A204.1 (cell line): Measurements from ENCODE around the gene SH3GL3.

Experiments used
- FAIRE-seq: peaks from 2 replicates; lab custom pipeline; 2012; peaks lifted over from hg19 to GRCh38; lab: Jason Lieb, UNC

Gene SH3GL3

GRCh38 chr15:83616840-83617239 lies 169.7 kb downstream of the SH3GL3 start:
- no peak for FAIRE-seq

GRCh38 chr15:83626171-83626802 lies 179.1 kb downstream of the SH3GL3 start:
- no peak for FAIRE-seq

- FAIRE-seq, result no peak
Observed at GRCh38 chr15:83631534-83631933, 184.4 kb downstream of the SH3GL3 start.

GRCh38 chr15:83643201-83643600 lies 196.1 kb downstream of the SH3GL3 start:
- no peak for FAIRE-seq

- FAIRE-seq, result no peak
Observed at GRCh38 chr15:83644439-83644838, 197.3 kb downstream of the SH3GL3 start.

GRCh38 chr15:83650831-83651230 lies 203.7 kb downstream of the SH3GL3 start:
- FAIRE-seq, result no peak

GRCh38 chr15:83651541-83651940 lies 204.4 kb downstream of the SH3GL3 start:
- FAIRE-seq, result no peak

GRCh38 chr15:83652626-83653204 lies 205.6 kb downstream of the SH3GL3 start:
- no peak for FAIRE-seq

- no peak for FAIRE-seq
Observed at GRCh38 chr15:83653288-83653638, 206.1 kb downstream of the SH3GL3 start.

- FAIRE-seq, result no peak
Observed at GRCh38 chr15:83653639-83654378, 206.7 kb downstream of the SH3GL3 start, which contains the start of gene ADAMTSL3. Gene ADAMTSL3 (plus strand): TSS chr15:83654123. CDS start chr15:83655762, 1,639 bp downstream.

GRCh38 chr15:83654379-83655236 lies 207.5 kb downstream of the SH3GL3 start:
- no peak for FAIRE-seq

GRCh38 chr15:83655237-83655616 lies 208.1 kb downstream of the SH3GL3 start:
- FAIRE-seq, result no peak

GRCh38 chr15:83656192-83656591 lies 209.1 kb downstream of the SH3GL3 start:
- FAIRE-seq, result no peak

GRCh38 chr15:83656943-83657528 lies 209.9 kb downstream of the SH3GL3 start:
- no peak for FAIRE-seq

GRCh38 chr15:83657549-83657948 lies 210.4 kb downstream of the SH3GL3 start:
- no peak for FAIRE-seq

GRCh38 chr15:83658430-83659416 lies 211.6 kb downstream of the SH3GL3 start:
- FAIRE-seq, result no peak

- no peak for FAIRE-seq
Observed at GRCh38 chr15:83659417-83659812, 212.3 kb downstream of the SH3GL3 start.

GRCh38 chr15:83665480-83665879 lies 218.3 kb downstream of the SH3GL3 start:
- FAIRE-seq, result no peak
